Measurements from ENCODE around the gene GNB5. TPM values are rescaled to one million over a fixed set of nuclear protein-coding genes. Genes with fewer than 3 reads are reported as not detected.

Gene GNB5
- total and polyA plus RNA-seq, 12 donors: 4.7 to 12.8 (median 7.6) TPM

GRCh38 chr15:52104532-52105004, 86.6 kb downstream of the GNB5 start:
- ATAC-seq: no peak
- intact Hi-C loops (cut with DNase I): loop anchor here in 1 of 10 donors (10.0 kb wide), 1 partner anchor 50 kb away; no protein-coding TSS in a partner anchor

GRCh38 chr15:52103217-52104207, 87.7 kb downstream of the GNB5 start:
- peaks cover 0 to 6% (median 0%) of the 10 kb centered on the region in 7 donors for H3K27me3 ChIP-seq
- H3K4me3 ChIP-seq: no peak overlapping the region
- no peaks in the 10 kb centered on the region for H3K9me3 ChIP-seq
- H3K36me3 ChIP-seq: no peaks in the 10 kb centered on the region
- no peak overlapping the region for H3K27ac ChIP-seq
- intact Hi-C loops (cut with DNase I): loop anchor here in 1 of 10 donors (10.0 kb wide), 1 partner anchor 51 kb away; no protein-coding TSS in a partner anchor
- H3K4me1 ChIP-seq: peaks cover 0 to 29% (median 0%) of the 10 kb centered on the region in 9 donors
- no peak for DNase-seq
- peak in 4 of 8 donors; percentile 38 to 80 (median 68) for ATAC-seq
- TF ChIP-seq, protein P1, sequence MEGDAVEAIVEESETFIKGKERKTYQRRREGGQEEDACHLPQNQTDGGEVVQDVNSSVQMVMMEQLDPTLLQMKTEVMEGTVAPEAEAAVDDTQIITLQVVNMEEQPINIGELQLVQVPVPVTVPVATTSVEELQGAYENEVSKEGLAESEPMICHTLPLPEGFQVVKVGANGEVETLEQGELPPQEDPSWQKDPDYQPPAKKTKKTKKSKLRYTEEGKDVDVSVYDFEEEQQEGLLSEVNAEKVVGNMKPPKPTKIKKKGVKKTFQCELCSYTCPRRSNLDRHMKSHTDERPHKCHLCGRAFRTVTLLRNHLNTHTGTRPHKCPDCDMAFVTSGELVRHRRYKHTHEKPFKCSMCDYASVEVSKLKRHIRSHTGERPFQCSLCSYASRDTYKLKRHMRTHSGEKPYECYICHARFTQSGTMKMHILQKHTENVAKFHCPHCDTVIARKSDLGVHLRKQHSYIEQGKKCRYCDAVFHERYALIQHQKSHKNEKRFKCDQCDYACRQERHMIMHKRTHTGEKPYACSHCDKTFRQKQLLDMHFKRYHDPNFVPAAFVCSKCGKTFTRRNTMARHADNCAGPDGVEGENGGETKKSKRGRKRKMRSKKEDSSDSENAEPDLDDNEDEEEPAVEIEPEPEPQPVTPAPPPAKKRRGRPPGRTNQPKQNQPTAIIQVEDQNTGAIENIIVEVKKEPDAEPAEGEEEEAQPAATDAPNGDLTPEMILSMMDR (IDR thresholded peaks at IDR 0.05): no peak
- WGBS, 2 donors: 73 to 77% methylated on average over 5 of the region's 5 CpGs

More at GRCh38 chr15:52104532-52105004, 86.6 kb downstream of the GNB5 start:
- Histone ChIP-seq H3K27me3 (peaks cover 0 to 10% (median 4%) of the 10 kb centered on the region in 7 donors), H3K36me3 (no peaks in the 10 kb centered on the region), H3K27ac (no peak overlapping the region), H3K4me3 (no peak overlapping the region), H3K4me1 (peaks cover 0 to 29% (median 0%) of the 10 kb centered on the region in 9 donors), H3K9me3 (no peaks in the 10 kb centered on the region)
- WGBS, 2 donors: 70 to 86% methylated on average over 5 of the region's 5 CpGs
- TF ChIP-seq, protein P1 (IDR thresholded peaks at IDR 0.05): no peak
- DNase-seq: no peak

- peaks cover 0 to 2% (median 0%) of the 10 kb centered on the region in 7 donors for H3K27me3 ChIP-seq
- H3K27ac ChIP-seq: no peak overlapping the region
- H3K4me1 ChIP-seq: peaks cover 0 to 38% (median 0%) of the 10 kb centered on the region in 9 donors
- no peaks in the 10 kb centered on the region for H3K36me3 ChIP-seq
- no peak overlapping the region for H3K4me3 ChIP-seq
- WGBS, 2 donors: 87 to 97% methylated on average over 2 of the region's 2 CpGs
- intact Hi-C loops (cut with DNase I): loop anchor here in 1 of 10 donors (10.0 kb wide), 1 partner anchor 52 kb away; no protein-coding TSS in a partner anchor
- TF ChIP-seq, protein P1 (IDR thresholded peaks at IDR 0.05): no peak
- no peak for ATAC-seq
- no peak for DNase-seq
- no peaks in the 10 kb centered on the region for H3K9me3 ChIP-seq
Measured at GRCh38 chr15:52102463-52102862, 88.7 kb downstream of the GNB5 start.

DNA sequence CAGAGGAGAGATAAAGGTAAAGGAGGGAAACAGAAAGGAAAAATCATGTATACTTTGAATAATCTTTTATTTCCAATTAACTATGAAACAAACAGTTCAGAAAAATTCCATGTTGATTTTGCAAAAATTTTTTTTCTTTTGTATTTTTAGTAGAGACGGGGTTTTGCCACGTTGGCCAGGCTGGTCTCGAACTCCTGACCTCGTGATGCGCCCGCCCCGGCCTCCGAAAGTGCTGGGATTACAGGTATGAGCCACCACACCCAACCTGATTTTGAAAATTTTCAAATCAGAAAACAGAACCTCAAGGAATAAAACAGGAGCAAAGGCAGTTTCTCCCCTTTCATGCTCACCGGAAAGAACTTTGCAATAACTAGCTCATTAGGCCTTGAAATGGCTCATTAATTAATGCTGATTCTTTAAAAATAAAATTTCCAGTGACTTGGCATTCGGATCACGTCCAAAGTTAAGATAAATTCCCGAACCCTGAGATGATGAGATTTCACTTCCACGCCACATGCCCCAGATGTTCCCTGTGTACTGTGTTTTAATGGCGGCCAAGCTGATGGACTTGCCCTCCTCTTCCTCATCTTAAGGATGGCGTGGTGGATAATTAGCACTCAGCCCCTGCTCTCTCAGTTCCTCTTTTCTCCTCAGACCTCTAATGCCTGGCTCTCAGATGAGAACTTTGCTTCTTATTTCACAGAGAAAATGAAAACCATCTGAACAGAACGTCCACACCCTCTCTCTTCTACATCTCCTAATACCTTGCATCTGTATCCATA, 89.5 kb downstream of the GNB5 start:
- Histone ChIP-seq H3K9me3 (no peaks in the 10 kb centered on the region), H3K27ac (no peak overlapping the region), H3K4me3 (no peak overlapping the region), H3K27me3 (no peaks in the 10 kb centered on the region), H3K36me3 (no peaks in the 10 kb centered on the region), H3K4me1 (peaks cover 0 to 43% (median 0%) of the 10 kb centered on the region in 9 donors)
- ATAC-seq: no peak
- TF ChIP-seq, protein P1 (IDR thresholded peaks at IDR 0.05): no peak
- 93 to 94% methylated on average over 16 of the region's 16 CpGs for WGBS, 2 donors
- DNase-seq: no peak
- intact Hi-C loops (cut with DNase I): loop anchor here in 1 of 10 donors (10.0 kb wide), 1 partner anchor 53 kb away; no protein-coding TSS in a partner anchor

All from heart right ventricle (tissue), 16 donors.